Stimulated activated naive B cell treated with anti-CD40 and anti-IgM and Interleukin-4, amounts not matched to agents 10 μg/mL and 1 μg/mL and 100 μg/mL, for 72 hours (primary cell): ENCODE data around the gene PPME1.
"Not testable (repeated sequence)": the region's sequence is repeated elsewhere in the genome, so short reads cannot be mapped to it uniquely, and the experiment has no call there.

ENCODE experiments used
- ATAC-seq, 2 donors: fragments of 150-1000 bp; cut with Tn5 transposase; replicated peaks; 2 replicates each; pipeline ENCODE4 v1.10.0; 2021; ENCODE audit warnings: moderate library complexity in 1 of 2
- DNase-seq: peaks from one replicate; pipeline ENCODE4 v3.0.0; 2021
- H3K27ac Mint-ChIP-seq: one replicate; pipeline ENCODE4 v1.8.0; 2022; ENCODE audit warnings: mild to moderate bottlenecking, mixed read lengths
- H3K27me3 Mint-ChIP-seq, 2 donors: one replicate each; pipeline ENCODE4 v1.8.0; 2022; ENCODE audit warnings: mixed read lengths in 2 of 2
- H3K36me3 Mint-ChIP-seq, 2 donors: one replicate each; pipeline ENCODE4 v1.8.0; 2022; ENCODE audit warnings: mixed read lengths in 2 of 2, mild to moderate bottlenecking in 1 of 2
- H3K4me1 Mint-ChIP-seq, 2 donors: one replicate each; pipeline ENCODE4 v1.8.0; 2022; ENCODE audit warnings: mixed read lengths in 2 of 2, mild to moderate bottlenecking in 1 of 2
- H3K4me3 Mint-ChIP-seq, 2 donors: one replicate each; pipeline ENCODE4 v1.8.0; 2022; ENCODE audit warnings: mild to moderate bottlenecking in 2 of 2, mixed read lengths in 2 of 2, moderate library complexity in 1 of 2
- H3K9me3 Mint-ChIP-seq, 2 donors: one replicate each; pipeline ENCODE4 v1.8.0; 2022; ENCODE audit warnings: mixed read lengths in 2 of 2, mild to moderate bottlenecking in 1 of 2

The PPME1 gene

DNA sequence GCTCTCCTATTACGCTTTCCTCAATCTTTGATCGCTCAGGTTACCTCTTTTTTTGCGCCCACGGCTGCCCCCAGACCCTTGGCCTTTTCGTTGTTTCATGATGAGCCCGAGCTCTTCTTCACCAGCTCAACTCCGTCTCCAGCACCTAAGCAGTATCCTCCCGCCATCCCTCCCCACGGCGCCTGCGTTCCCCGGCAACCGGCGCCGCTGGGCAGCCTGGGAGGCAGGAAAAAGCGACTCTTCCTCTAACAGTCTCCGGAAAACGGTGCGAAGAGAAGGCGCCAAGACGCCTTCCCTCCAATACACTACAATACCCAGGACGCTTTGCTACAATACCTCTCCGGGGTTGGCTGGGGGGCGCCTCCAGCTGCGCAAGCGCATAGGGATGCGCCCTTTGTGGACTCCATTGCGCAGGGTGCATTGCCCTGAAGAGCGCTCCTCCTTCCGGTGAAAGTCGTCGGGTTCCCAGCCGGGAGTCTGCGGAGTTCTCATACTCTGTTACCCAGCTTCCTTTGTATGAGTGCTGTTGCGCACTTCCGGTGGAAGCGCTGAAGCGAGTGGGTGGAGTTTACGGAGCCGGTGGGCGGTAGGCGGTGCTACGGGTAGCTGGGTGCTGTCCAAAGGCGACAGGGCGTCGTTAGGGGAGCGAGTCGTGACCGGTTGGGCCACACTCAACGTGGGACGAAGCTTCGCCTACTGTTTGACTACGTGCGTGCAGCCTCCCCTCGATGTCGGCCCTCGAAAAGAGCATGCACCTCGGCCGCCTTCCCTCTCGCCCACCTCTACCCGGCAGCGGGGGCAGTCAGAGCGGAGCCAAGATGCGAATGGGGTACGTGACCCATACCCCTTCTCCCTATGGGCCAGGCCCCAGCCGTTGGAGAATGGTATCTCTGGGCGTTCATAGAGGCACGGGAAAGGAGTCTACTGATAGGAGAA lies at the start of gene PPME1, which contains the start of gene C2CD3:
Gene PPME1, plus strand, starts transcription at position 596 of the 936 bp plus-strand sequence. Its CDS starts 133 bp downstream, at position 729.
Gene C2CD3, minus strand, starts transcription at position 309 of the 936 bp plus-strand sequence. Its CDS starts 210 bp downstream, at position 99.
- H3K9me3 Mint-ChIP-seq: no peaks in the 10 kb centered on the region
- H3K4me1 Mint-ChIP-seq: peaks cover 0 to 4% of the 10 kb centered on the region in 2 donors
- peaks cover 2 to 7% of the 10 kb centered on the region in 2 donors for H3K36me3 Mint-ChIP-seq
- DNase-seq (peak; percentile 99), ATAC-seq (peak; percentile 96 to 97)
- H3K4me3 Mint-ChIP-seq: no peak within 1 kb of the TSS
- H3K27ac Mint-ChIP-seq: no peak within 1 kb of the TSS
- no peaks in the 10 kb centered on the region for H3K27me3 Mint-ChIP-seq

- no peak for DNase-seq
- Mint-ChIP-seq H3K27me3 (no peaks in the 10 kb centered on the region), H3K4me1 (no peaks in the 10 kb centered on the region), H3K4me3 (no peak overlapping the region), H3K9me3 (peaks cover 2 to 4% of the 10 kb centered on the region in 2 donors), H3K36me3 (peaks cover 27 to 28% of the 10 kb centered on the region in 2 donors), H3K27ac (no peak overlapping the region)
- no peak for ATAC-seq
Observed at GRCh38 chr11:74121804-74122203, 49.3 kb upstream of the PPME1 start.

- ATAC-seq: no peak
- H3K27ac Mint-ChIP-seq: no peak overlapping the region
Observed at GRCh38 chr11:74123008-74123448, 48.1 kb upstream of the PPME1 start.

DNA sequence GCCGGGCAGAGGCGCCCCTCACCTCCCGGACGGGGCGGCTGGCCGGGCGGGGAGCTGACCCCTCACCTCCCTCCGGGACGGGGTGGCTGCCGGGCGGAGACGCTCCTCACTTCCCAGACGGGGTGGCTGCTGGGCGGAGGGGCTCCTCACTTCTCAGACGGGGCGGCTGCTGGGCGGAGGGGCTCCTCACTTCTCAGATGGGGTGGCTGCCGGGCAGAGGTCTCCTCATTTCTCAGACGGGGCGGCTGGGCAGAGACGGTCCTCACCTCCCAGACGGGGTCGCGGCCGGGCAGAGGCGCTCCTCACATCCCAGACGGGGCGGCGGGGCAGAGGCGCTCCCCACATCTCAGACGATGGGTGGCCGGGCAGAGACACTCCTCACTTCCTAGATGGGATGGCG lies 42.0 kb upstream of the PPME1 start:
- H3K36me3 Mint-ChIP-seq: peaks cover 24 to 32% of the 10 kb centered on the region in 2 donors
- H3K4me1 Mint-ChIP-seq, ATAC-seq, DNase-seq, H3K27ac Mint-ChIP-seq, H3K27me3 Mint-ChIP-seq, H3K4me3 Mint-ChIP-seq, H3K9me3 Mint-ChIP-seq: not testable (repeated sequence)

More at GRCh38 chr11:74123008-74123448, 48.1 kb upstream of the PPME1 start:
- Mint-ChIP-seq H3K9me3 (peaks cover 2 to 4% of the 10 kb centered on the region in 2 donors), H3K36me3 (peaks cover 20 to 25% of the 10 kb centered on the region in 2 donors), H3K27me3 (no peaks in the 10 kb centered on the region), H3K4me1 (no peaks in the 10 kb centered on the region), H3K4me3 (no peak overlapping the region)
- DNase-seq: no peak

GRCh38 chr11:74132833-74133232 lies 38.3 kb upstream of the PPME1 start:
- no peak overlapping the region for H3K4me3 Mint-ChIP-seq
- no peaks in the 10 kb centered on the region for H3K9me3 Mint-ChIP-seq
- no peaks in the 10 kb centered on the region for H3K27me3 Mint-ChIP-seq
- no peak overlapping the region for H3K27ac Mint-ChIP-seq
- DNase-seq: no peak
- ATAC-seq: no peak
- no peaks in the 10 kb centered on the region for H3K4me1 Mint-ChIP-seq
- peaks cover 28 to 39% of the 10 kb centered on the region in 2 donors for H3K36me3 Mint-ChIP-seq

DNA sequence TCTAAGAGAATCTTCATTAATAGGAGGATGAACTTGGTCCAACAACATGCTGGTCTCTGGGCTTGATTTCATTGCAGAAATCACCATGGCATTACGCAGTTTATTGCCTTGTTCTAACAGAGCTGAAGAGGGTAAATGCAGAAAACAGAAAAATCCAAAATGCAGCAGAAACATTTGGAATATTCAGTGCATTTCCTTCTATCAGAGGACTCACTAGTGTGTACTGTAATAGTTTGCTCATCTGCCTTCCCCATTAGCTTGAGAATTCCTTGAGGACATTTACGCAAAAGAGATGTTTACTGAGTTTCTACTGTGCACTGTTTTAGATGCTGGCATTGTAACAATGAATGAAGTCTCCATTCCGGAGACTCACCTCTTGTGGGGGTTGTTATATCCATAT lies 37.7 kb upstream of the PPME1 start:
- no peak overlapping the region for H3K27ac Mint-ChIP-seq
- no peaks in the 10 kb centered on the region for H3K9me3 Mint-ChIP-seq
- H3K4me1 Mint-ChIP-seq: no peaks in the 10 kb centered on the region
- H3K4me3 Mint-ChIP-seq: no peak overlapping the region
- H3K27me3 Mint-ChIP-seq: no peaks in the 10 kb centered on the region
- DNase-seq (no peak), ATAC-seq (no peak)
- peaks cover 28 to 45% of the 10 kb centered on the region in 2 donors for H3K36me3 Mint-ChIP-seq

DNA sequence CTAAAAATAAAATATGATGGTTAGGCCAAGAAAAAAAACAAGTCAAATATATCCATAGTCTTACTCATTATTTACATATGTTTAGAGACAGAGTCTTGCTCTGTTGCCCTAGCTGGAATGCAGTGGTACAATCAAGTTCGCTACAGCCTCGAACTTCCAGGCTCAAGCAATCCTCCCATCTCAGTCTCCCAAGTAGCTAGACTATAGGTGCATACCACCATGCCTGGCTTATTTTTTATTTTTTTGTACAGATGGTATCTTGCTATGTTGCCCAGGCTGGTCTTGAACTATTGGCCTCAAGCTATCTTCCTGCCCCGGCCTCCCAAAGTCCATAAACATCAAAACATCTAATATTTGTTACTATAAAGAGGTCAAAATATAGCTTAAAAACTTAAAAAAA lies 36.4 kb upstream of the PPME1 start:
- no peak overlapping the region for H3K4me3 Mint-ChIP-seq
- H3K27ac Mint-ChIP-seq: no peak overlapping the region
- H3K9me3 Mint-ChIP-seq: no peaks in the 10 kb centered on the region
- no peaks in the 10 kb centered on the region for H3K4me1 Mint-ChIP-seq
- ATAC-seq (no peak), DNase-seq (no peak)
- H3K36me3 Mint-ChIP-seq: peaks cover 30 to 53% of the 10 kb centered on the region in 2 donors
- no peaks in the 10 kb centered on the region for H3K27me3 Mint-ChIP-seq

DNA sequence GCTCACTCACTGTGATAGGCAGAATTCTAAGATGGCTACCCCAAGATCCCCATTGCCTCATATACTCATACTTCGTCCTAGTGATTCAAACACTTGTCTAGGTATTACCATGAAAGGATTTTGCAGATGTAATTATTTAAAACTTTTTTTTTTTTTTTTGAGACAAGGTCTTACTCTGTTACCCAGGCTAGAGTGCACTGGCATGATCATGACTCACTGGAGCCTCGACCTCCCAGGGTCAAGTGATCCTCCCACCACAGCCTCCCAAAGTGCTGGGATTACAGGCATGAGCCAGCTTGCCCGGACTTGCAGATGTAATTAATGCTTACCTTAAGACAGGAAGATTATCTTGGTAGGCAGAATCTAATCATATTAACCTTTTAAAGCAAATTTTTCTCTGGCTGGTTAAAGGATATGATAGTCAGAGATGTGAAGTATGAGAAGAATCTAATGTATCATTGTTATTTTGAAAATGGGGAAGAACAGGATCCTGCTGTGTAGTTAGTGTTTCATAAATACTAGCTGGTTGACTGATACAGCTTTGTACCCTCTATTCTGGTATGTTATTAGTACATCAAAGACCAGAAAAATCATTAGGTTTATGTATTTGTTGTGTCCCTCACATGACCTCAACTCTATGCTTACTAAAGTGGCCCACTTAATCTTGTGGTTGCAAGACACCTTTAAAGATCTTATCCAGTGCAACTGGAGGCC lies 35.8 kb upstream of the PPME1 start:
- Mint-ChIP-seq H3K27ac (no peak overlapping the region), H3K27me3 (no peaks in the 10 kb centered on the region), H3K4me3 (no peak overlapping the region), H3K36me3 (peaks cover 27 to 54% of the 10 kb centered on the region in 2 donors), H3K4me1 (no peaks in the 10 kb centered on the region), H3K9me3 (no peaks in the 10 kb centered on the region)
- ATAC-seq: no peak
- DNase-seq: no peak

DNA sequence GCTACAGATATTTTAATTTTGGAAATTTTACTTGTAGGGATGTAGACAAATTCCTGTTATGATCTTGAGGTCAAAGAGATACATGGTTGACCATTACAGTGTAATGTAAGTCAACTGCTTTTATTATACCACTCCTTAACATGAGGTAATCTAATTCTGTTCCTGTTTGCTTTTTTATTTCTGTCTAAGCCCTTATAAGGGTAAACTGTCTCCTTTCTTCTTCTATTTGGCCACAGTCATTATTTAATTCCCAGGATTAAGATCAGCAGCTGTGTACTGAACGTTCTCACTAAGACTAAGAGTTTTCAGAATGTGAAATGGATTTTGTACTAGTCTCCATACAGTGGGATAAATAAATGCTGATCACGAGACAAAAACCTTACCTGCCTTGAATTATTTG lies 33.1 kb upstream of the PPME1 start:
- no peak for ATAC-seq
- Mint-ChIP-seq H3K4me1 (peaks cover 2 to 5% of the 10 kb centered on the region in 2 donors), H3K36me3 (peaks cover 14 to 31% of the 10 kb centered on the region in 2 donors), H3K27me3 (no peaks in the 10 kb centered on the region), H3K4me3 (no peak overlapping the region), H3K9me3 (no peaks in the 10 kb centered on the region), H3K27ac (no peak overlapping the region)
- DNase-seq: no peak

GRCh38 chr11:74138572-74138971 lies 32.5 kb upstream of the PPME1 start:
- Mint-ChIP-seq H3K9me3 (no peaks in the 10 kb centered on the region), H3K4me1 (peaks cover 2 to 5% of the 10 kb centered on the region in 2 donors), H3K36me3 (peaks cover 10 to 30% of the 10 kb centered on the region in 2 donors), H3K4me3 (no peak overlapping the region), H3K27me3 (no peaks in the 10 kb centered on the region), H3K27ac (no peak overlapping the region)
- no peak for ATAC-seq
- no peak for DNase-seq

GRCh38 chr11:74139151-74139918 lies 31.8 kb upstream of the PPME1 start:
- peaks cover 10 to 30% of the 10 kb centered on the region in 2 donors for H3K36me3 Mint-ChIP-seq
- H3K9me3 Mint-ChIP-seq: no peaks in the 10 kb centered on the region
- H3K27me3 Mint-ChIP-seq: no peaks in the 10 kb centered on the region
- no peak overlapping the region for H3K4me3 Mint-ChIP-seq
- ATAC-seq (no peak), DNase-seq (no peak)
- H3K4me1 Mint-ChIP-seq: peaks cover 2 to 5% of the 10 kb centered on the region in 2 donors
- H3K27ac Mint-ChIP-seq: no peak overlapping the region

DNA sequence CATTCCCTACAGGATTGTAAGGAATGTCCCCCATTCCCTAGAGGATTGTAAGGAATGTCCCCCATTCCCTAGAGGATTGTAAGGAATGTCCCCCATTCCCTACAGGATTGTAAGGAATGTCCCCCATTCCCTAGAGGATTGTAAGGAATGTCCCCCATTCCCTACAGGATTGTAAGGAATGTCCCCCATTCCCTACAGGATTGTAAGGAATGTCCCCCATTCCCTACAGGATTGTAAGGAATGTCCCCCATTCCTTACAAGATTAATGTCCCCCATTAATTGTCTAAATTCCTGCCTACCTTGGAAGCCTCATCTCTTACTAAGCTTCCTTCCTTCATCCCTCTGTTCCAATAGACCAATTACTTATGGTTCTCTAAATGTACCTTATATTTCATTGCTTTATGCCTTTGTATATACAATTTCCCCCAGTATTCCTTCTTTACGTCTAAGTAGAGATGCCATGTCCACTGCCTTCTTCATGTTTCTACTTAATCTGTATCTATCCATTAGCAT lies 31.1 kb upstream of the PPME1 start:
- not testable (repeated sequence) for ATAC-seq, DNase-seq, H3K4me3 Mint-ChIP-seq, H3K27ac Mint-ChIP-seq, H3K27me3 Mint-ChIP-seq, H3K9me3 Mint-ChIP-seq, H3K4me1 Mint-ChIP-seq
- peaks cover 8 to 30% of the 10 kb centered on the region in 2 donors for H3K36me3 Mint-ChIP-seq

DNA sequence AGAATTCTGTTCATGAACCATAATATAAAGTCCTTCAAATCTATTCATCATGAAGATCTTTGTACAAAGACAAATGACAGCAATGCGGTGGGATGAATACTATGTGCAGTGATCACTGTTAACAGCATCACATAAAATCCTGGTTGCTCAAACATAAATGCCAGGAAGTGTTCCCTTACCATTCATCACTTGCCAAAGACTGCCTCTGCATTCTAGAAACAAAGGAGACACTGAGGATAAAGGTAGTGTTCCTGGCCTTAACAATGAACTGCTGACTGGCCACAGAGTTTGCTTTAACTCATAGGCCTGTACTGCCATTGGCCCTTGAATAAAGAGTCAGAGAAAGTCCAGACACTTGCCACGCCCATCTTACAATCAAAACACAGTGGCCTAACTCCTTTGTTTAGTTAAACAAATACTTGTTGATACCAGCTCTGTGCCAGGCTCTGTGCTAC lies 29.8 kb upstream of the PPME1 start:
- no peak for ATAC-seq
- no peak for DNase-seq
- H3K27me3 Mint-ChIP-seq: no peaks in the 10 kb centered on the region
- H3K27ac Mint-ChIP-seq: no peak overlapping the region
- no peak overlapping the region for H3K4me3 Mint-ChIP-seq
- peaks cover 14 to 33% of the 10 kb centered on the region in 2 donors for H3K36me3 Mint-ChIP-seq
- peaks cover 2 to 5% of the 10 kb centered on the region in 2 donors for H3K4me1 Mint-ChIP-seq
- H3K9me3 Mint-ChIP-seq: no peaks in the 10 kb centered on the region
